GM23338 (cell line): ENCODE results near the gene RIBC2.

ENCODE experiments used
- EZH2 ChIP-seq: fragments of 200-600 bp; sonication (generic); IDR thresholded peaks from one replicate; pipeline ENCODE4 v1.8.0; 2017; ENCODE audit warnings: antibody characterized with exemption, mild to moderate bottlenecking, low read depth; ENCODE audit not compliant: unreplicated experiment
- EZH2phosphoT487 ChIP-seq: fragments of 200-600 bp; sonication (generic); IDR thresholded peaks from one replicate; pipeline ENCODE4 v1.8.1; 2018; ENCODE audit warnings: antibody characterized with exemption; ENCODE audit not compliant: unreplicated experiment
- POLR2AphosphoS5 ChIP-seq: IDR thresholded peaks from 2 replicates; pipeline ENCODE4 v1.6.1; 2016; ENCODE audit warnings: antibody characterized with exemption, low read depth
- STAT1 ChIP-seq: IDR thresholded peaks from one replicate; pipeline ENCODE4 v1.6.1; 2016; ENCODE audit warnings: antibody characterized with exemption; ENCODE audit not compliant: unreplicated experiment
- TF ChIP-seq, protein P1 (sequence below), 2 experiments: fragments of 200-600 bp in 1 of 2; sonication (generic) in 1 of 2; conservative IDR thresholded peaks; 2 replicates each; pipeline versions ENCODE4 v1.5.1 to v1.6.1; 2016 to 2017; ENCODE audit warnings: antibody characterized with exemption in 2 of 2, low read depth in 2 of 2, mild to moderate bottlenecking in 2 of 2, moderate library complexity in 1 of 2
- TF ChIP-seq, protein P2 (sequence below): IDR thresholded peaks from 2 replicates; pipeline ENCODE4 v1.6.1; 2016; ENCODE audit warnings: antibody characterized with exemption

DNA sequence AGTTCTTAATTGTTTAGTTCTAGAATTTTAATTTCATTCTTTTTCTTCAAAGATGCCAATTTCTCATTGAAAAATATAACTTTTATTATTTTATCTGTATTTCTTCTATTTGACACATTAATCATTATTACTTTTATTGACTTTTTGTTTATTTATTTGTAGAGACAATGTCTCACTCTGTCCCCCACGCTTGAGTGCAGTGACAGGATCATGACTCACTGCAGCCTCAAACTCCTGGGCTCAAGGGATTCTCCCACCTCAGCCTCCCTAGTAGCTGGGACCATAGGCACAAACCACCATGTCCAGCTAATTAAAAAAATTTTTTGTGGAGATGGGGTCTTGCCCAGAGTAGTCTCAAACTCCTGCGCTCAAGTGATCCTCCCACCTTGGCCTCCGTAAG, 58.9 kb downstream of the RIBC2 start:
- TF ChIP-seq, protein P1, sequence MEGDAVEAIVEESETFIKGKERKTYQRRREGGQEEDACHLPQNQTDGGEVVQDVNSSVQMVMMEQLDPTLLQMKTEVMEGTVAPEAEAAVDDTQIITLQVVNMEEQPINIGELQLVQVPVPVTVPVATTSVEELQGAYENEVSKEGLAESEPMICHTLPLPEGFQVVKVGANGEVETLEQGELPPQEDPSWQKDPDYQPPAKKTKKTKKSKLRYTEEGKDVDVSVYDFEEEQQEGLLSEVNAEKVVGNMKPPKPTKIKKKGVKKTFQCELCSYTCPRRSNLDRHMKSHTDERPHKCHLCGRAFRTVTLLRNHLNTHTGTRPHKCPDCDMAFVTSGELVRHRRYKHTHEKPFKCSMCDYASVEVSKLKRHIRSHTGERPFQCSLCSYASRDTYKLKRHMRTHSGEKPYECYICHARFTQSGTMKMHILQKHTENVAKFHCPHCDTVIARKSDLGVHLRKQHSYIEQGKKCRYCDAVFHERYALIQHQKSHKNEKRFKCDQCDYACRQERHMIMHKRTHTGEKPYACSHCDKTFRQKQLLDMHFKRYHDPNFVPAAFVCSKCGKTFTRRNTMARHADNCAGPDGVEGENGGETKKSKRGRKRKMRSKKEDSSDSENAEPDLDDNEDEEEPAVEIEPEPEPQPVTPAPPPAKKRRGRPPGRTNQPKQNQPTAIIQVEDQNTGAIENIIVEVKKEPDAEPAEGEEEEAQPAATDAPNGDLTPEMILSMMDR (conservative IDR thresholded peaks at IDR 0.05; ENCODE audit: low read depth in 2 of 2), result no peak
- TF ChIP-seq, protein P2, sequence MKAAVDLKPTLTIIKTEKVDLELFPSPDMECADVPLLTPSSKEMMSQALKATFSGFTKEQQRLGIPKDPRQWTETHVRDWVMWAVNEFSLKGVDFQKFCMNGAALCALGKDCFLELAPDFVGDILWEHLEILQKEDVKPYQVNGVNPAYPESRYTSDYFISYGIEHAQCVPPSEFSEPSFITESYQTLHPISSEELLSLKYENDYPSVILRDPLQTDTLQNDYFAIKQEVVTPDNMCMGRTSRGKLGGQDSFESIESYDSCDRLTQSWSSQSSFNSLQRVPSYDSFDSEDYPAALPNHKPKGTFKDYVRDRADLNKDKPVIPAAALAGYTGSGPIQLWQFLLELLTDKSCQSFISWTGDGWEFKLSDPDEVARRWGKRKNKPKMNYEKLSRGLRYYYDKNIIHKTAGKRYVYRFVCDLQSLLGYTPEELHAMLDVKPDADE, result no peak
- TF ChIP-seq EZH2phosphoT487, result no peak
- no peak for TF ChIP-seq STAT1
- TF ChIP-seq POLR2AphosphoS5, result no peak
- TF ChIP-seq EZH2, result no peak
